H1 (cell line): ENCODE measurements around the gene IL12RB2. TPM values are rescaled to one million over a fixed set of nuclear protein-coding genes. Genes with fewer than 3 reads are reported as not detected.

Source experiments
- ATF3 ChIP-seq: IDR thresholded peaks from 2 replicates; pipeline ENCODE4 v1.6.1; 2011; ENCODE audit warnings: low read depth, mild to moderate bottlenecking, low read length; ENCODE audit not compliant: insufficient read depth
- GTF2F1 ChIP-seq: IDR thresholded peaks from 2 replicates; pipeline ENCODE4 v1.6.1; 2012; ENCODE audit warnings: low read depth, low read length, improper control_type of control experiment, borderline replicate concordance
- polyA plus RNA-seq, 7 experiments: library from polyadenylated mRNA; depleted of rRNA in 3 of 7; stranded (reverse) in 5 of 7; unstranded in 2 of 7; fragments of >200 nt in 5 of 7; fragments of 200-250 nt in 2 of 7; gene quantifications; 1 replicate in 5 of 7; 2 replicates in 1 of 7; 4 replicates in 1 of 7; pipeline versions ENCODE4 v1.2.1 to v1.2.3, GENCODE V29; 2011 to 2013; ENCODE audit warnings: missing spikeins in 2 of 7, mixed read lengths in 2 of 7
- total RNA-seq: library from RNA; stranded (reverse); fragmentation: NEBNext Ultra II Directional; extraction: Animal tissue kit (Norgen Biotek cat#: 25700); gene quantifications from 2 replicates; pipeline ENCODE4 v1.2.1, GENCODE V29; 2021

The IL12RB2 gene
- total and polyA plus RNA-seq, 2 of the 8 experiments (the other 6 are each of a cell fraction or from before 2014, with no cell fraction given) = 1.4 TPM

- no peak for TF ChIP-seq ATF3
- TF ChIP-seq GTF2F1 = no peak
Measured at GRCh38 chr1:67294836-67295617, 12.6 kb upstream of the IL12RB2 start (continued).
